ENCODE data around the gene TGFBR2. TPM values are rescaled to one million over a fixed set of nuclear protein-coding genes. Genes with fewer than 3 reads are reported as not detected.

Gene TGFBR2
- total RNA-seq, 1 donor from 2014 or later = 39.9 TPM

DNA sequence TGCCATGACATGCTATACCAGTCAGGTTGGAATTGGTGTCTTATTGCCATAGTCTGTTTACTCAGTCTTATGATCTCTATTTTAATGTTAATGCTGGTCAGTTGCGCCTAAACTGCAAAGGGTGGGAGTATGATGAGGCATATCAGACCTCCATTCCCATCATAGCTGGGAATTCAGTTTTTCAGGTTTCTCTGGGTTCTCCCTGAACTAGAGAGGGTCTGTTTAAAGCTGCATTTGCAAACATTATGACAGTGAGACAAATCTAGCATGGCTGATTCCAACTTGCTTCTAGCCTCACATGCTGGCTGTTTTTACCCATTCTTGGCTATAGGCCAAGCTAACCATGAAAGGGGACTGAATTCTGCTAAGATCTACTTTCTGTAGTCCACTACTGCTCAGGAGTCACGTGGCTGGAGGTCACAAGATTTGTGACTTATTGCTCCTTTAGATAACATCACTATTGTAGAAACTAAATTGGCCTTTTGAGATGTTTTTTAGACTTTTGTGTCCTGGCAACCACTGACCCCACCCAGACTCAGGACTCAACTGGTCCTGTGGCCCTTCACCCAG lies 96.5 kb downstream of the TGFBR2 start:
- no peak overlapping the region for H3K27ac ChIP-seq (ENCODE audit: low read depth, low read length)
- no peak for FAIRE-seq

DNA sequence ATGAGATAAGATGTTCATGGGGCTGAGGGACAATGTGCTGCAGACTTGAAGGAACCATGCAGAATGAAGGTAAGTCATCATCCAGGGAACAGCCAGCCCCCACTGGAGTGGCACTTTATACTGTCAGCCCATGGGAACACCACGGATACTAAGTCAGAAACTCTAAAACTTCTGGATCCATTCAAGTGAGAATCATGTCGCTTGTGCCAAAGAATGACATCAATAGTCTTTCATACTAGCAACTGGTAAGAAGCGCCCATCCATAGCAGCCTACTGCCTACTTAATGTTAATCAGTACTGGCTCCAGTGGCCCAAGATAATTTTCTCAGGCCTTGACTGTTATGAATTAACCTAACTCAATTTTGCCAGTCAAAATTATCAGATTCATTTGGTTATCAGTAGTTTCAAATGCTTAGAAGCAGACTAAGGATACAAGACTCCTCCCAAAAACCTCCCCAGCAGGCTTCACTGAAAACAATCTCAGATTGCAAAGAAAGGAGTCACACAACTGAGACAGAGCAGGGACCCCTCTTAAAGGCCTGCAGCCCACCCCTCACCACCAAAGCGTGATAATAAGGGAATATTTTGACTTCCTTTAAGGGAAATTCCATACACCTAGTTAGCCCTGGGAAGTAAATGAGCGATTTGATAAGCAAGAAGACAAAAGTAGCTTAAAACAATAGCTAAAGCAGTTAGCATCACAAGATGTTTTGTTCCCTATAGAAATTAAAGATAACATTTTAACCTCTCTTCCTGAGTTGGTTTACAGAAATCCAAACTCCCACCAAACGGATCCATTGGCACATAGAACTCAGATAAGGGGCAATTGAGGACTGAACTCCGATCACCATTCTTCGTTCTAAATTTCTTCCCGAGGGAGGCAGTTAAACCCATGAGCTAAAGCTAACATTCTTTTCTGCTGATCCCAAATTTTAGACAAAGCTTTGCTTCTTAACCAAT lies 98.8 kb downstream of the TGFBR2 start:
- Histone ChIP-seq H3K36me3 (ENCODE audit: insufficient read depth, low read length) (no peaks in the 10 kb centered on the region), H3K79me2 (ENCODE audit: insufficient read depth, low read length) (no peaks in the 10 kb centered on the region), H4K20me1 (ENCODE audit: insufficient read depth, low read length) (no peaks in the 10 kb centered on the region), H3K4me3 (ENCODE audit: insufficient read depth, low read depth, low read length) (no peak overlapping the region), H3K27me3 (ENCODE audit: insufficient read depth, low read length) (no peaks in the 10 kb centered on the region), H3K4me1 (ENCODE audit: insufficient read depth, low read length) (no peaks in the 10 kb centered on the region), H3K9me3 (ENCODE audit: insufficient read depth, low read depth, low read length) (peaks cover 3% of the 10 kb centered on the region), H3K4me2 (ENCODE audit: low read length) (no peak overlapping the region), H2AFZ (ENCODE audit: low read depth, low read length) (no peak overlapping the region), H3K27ac (ENCODE audit: low read depth, low read length) (no peak overlapping the region), H3K9ac (ENCODE audit: low read length) (no peak overlapping the region)
- H3K4me3 Mint-ChIP-seq (ENCODE audit: unreplicated experiment) = no peak overlapping the region
- peaks cover 12% of the 10 kb centered on the region for H3K9me3 Mint-ChIP-seq (ENCODE audit: unreplicated experiment)
- no peaks in the 10 kb centered on the region for H3K27me3 Mint-ChIP-seq (ENCODE audit: low read depth, unreplicated experiment)
- H3K4me1 Mint-ChIP-seq (ENCODE audit: low read depth, unreplicated experiment) = no peaks in the 10 kb centered on the region
- peaks cover 6% of the 10 kb centered on the region for H3K36me3 Mint-ChIP-seq (ENCODE audit: low read depth, unreplicated experiment)
- TF ChIP-seq EZH2 (IDR thresholded peaks at IDR 0.05; ENCODE audit: insufficient read depth, low read length) = no peak
- TF ChIP-seq, protein P1, sequence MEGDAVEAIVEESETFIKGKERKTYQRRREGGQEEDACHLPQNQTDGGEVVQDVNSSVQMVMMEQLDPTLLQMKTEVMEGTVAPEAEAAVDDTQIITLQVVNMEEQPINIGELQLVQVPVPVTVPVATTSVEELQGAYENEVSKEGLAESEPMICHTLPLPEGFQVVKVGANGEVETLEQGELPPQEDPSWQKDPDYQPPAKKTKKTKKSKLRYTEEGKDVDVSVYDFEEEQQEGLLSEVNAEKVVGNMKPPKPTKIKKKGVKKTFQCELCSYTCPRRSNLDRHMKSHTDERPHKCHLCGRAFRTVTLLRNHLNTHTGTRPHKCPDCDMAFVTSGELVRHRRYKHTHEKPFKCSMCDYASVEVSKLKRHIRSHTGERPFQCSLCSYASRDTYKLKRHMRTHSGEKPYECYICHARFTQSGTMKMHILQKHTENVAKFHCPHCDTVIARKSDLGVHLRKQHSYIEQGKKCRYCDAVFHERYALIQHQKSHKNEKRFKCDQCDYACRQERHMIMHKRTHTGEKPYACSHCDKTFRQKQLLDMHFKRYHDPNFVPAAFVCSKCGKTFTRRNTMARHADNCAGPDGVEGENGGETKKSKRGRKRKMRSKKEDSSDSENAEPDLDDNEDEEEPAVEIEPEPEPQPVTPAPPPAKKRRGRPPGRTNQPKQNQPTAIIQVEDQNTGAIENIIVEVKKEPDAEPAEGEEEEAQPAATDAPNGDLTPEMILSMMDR (IDR thresholded peaks at IDR 0.05; ENCODE audit: insufficient read depth, low read depth, low read length) = no peak
- DNase-seq (ENCODE audit: low read depth) (no peak), FAIRE-seq (peak; percentile 13)
- H3K27ac Mint-ChIP-seq (ENCODE audit: unreplicated experiment) = no peak overlapping the region

More for the DNA sequence above, 96.5 kb downstream of the TGFBR2 start:
- no peaks in the 10 kb centered on the region for H3K4me1 Mint-ChIP-seq (ENCODE audit: low read depth, unreplicated experiment)
- no peaks in the 10 kb centered on the region for H3K4me1 ChIP-seq (ENCODE audit: insufficient read depth, low read length)
- no peak overlapping the region for H3K4me3 Mint-ChIP-seq (ENCODE audit: unreplicated experiment)
- H2AFZ ChIP-seq (ENCODE audit: low read depth, low read length) = no peak overlapping the region
- no peak overlapping the region for H3K4me2 ChIP-seq (ENCODE audit: low read length)
- no peak overlapping the region for H3K9ac ChIP-seq (ENCODE audit: low read length)
- no peaks in the 10 kb centered on the region for H3K36me3 ChIP-seq (ENCODE audit: insufficient read depth, low read length)
- peaks cover 3% of the 10 kb centered on the region for H3K9me3 ChIP-seq (ENCODE audit: insufficient read depth, low read depth, low read length)
- H3K4me3 ChIP-seq (ENCODE audit: insufficient read depth, low read depth, low read length) = no peak overlapping the region
- peaks cover 12% of the 10 kb centered on the region for H3K9me3 Mint-ChIP-seq (ENCODE audit: unreplicated experiment)
- no peaks in the 10 kb centered on the region for H4K20me1 ChIP-seq (ENCODE audit: insufficient read depth, low read length)
- no peaks in the 10 kb centered on the region for H3K27me3 ChIP-seq (ENCODE audit: insufficient read depth, low read length)
- H3K27ac Mint-ChIP-seq (ENCODE audit: unreplicated experiment) = no peak overlapping the region
- no peak for DNase-seq (ENCODE audit: low read depth)
- H3K36me3 Mint-ChIP-seq (ENCODE audit: low read depth, unreplicated experiment) = peaks cover 6% of the 10 kb centered on the region
- H3K27me3 Mint-ChIP-seq (ENCODE audit: low read depth, unreplicated experiment) = no peaks in the 10 kb centered on the region
- H3K79me2 ChIP-seq (ENCODE audit: insufficient read depth, low read length) = no peaks in the 10 kb centered on the region
- TF ChIP-seq, protein P1 (IDR thresholded peaks at IDR 0.05; ENCODE audit: insufficient read depth, low read depth, low read length) = no peak
- no peak for TF ChIP-seq EZH2 (IDR thresholded peaks at IDR 0.05; ENCODE audit: insufficient read depth, low read length)
